GM23248 (cell line): ENCODE measurements around the gene BOLA2B.
"Not testable (repeated sequence)": the region's sequence is repeated elsewhere in the genome, so short reads cannot be mapped to it uniquely, and the experiment has no call there.

ENCODE experiments used
- EZH2 ChIP-seq: fragments of 200-600 bp; sonication (generic); IDR thresholded peaks from 2 replicates; pipeline ENCODE4 v1.6.1; 2018; ENCODE audit warnings: antibody characterized with exemption, mild to moderate bottlenecking; ENCODE audit not compliant: insufficient read depth, poor library complexity, severe bottlenecking
- EZH2phosphoT487 ChIP-seq: fragments of 200-600 bp; sonication (generic); IDR thresholded peaks from 2 replicates; pipeline ENCODE4 v1.6.1; 2018; ENCODE audit warnings: antibody characterized with exemption, moderate library complexity, mild to moderate bottlenecking, low read depth; ENCODE audit not compliant: insufficient read depth

DNA sequence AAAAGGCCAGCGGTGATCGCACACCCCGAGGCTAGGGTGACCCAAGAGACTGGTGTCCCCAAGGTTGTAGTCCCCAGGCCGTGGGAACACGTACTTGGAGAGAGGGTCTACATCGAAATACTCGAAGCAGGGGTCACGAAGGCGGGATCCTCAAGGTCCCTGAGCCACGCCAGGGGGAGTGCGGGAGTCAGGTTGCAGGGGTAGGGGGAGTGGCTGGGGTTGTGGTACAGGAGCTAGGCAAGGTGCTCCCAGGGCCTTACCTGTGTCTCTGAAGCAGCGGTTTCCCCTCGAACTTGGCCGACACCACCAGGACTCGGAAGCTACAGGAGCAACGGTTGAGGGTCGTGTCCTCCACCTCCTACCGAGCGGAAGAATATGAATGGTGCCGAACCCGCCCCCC is 368 bp downstream of the BOLA2B start:
- TF ChIP-seq EZH2phosphoT487, EZH2: not testable (repeated sequence)
